Measurements from ENCODE around the gene AP1G2.

AP1G2 gene

GRCh38 chr14:23513005-23513817 lies 54.4 kb downstream of the AP1G2 start:
- no peak for DNase-seq

GRCh38 chr14:23512156-23512555 lies 55.4 kb downstream of the AP1G2 start:
- DNase-seq, result no peak

Measured in GDM1 (cell line).